SU-DHL-6 (cell line): Measurements from ENCODE around the gene LRBA.

Source experiments
- H2AFZ ChIP-seq: fragments of 200-600 bp; sonication (generic); 2 replicates; pipeline ENCODE4 v1.6.1; 2014; ENCODE audit warnings: low read depth, mild to moderate bottlenecking, moderate library complexity, mixed read lengths, antibody characterized with exemption, low read length; ENCODE audit not compliant: severe bottlenecking
- H3F3A ChIP-seq: fragments of 200-600 bp; shearing (Covaris generic); 2 replicates; pipeline ENCODE4 v1.6.0; 2016; ENCODE audit warnings: antibody characterized with exemption, mild to moderate bottlenecking; ENCODE audit not compliant: insufficient read depth
- H3K27ac ChIP-seq: fragments of 200-600 bp; sonication (generic); 2 replicates; pipeline ENCODE4 v1.5.1; 2016; ENCODE audit warnings: low read depth, mild to moderate bottlenecking, low read length, moderate library complexity, mixed read lengths
- H3K27me3 ChIP-seq: fragments of 200-600 bp; sonication (generic), shearing (Covaris generic); 2 replicates; pipeline ENCODE4 v1.6.0; 2014; ENCODE audit warnings: mild to moderate bottlenecking, low read length
- H3K36me3 ChIP-seq: fragments of 200-600 bp; sonication (generic); 2 replicates; pipeline ENCODE4 v1.6.1; 2014; ENCODE audit warnings: mild to moderate bottlenecking, low read length, mixed read lengths
- H3K4me2 ChIP-seq: fragments of 300-600, 200-600 bp; shearing (Covaris generic), sonication (generic); 2 replicates; pipeline ENCODE4 v1.6.0; 2014; ENCODE audit warnings: low read length, low read depth, mild to moderate bottlenecking; ENCODE audit not compliant: poor library complexity, severe bottlenecking
- H3K4me3 ChIP-seq: fragments of 200-600 bp; sonication (generic); 2 replicates; pipeline ENCODE4 v1.5.1; 2014; ENCODE audit warnings: antibody characterized with exemption, low read length, mild to moderate bottlenecking, mixed read lengths; ENCODE audit not compliant: insufficient read depth, poor library complexity, severe bottlenecking
- H3K79me2 ChIP-seq: fragments of 200-600 bp; sonication (generic); 2 replicates; pipeline ENCODE4 v1.6.1; 2014; ENCODE audit warnings: mild to moderate bottlenecking, low read length, moderate library complexity; ENCODE audit not compliant: insufficient read depth
- H3K9ac ChIP-seq: fragments of 200-600 bp; sonication (generic); 2 replicates; pipeline ENCODE4 v1.7.0; 2014; ENCODE audit warnings: mild to moderate bottlenecking, low read length
- H3K9me2 ChIP-seq: fragments of 200-600 bp; sonication (generic); replicated peaks from 2 replicates; pipeline ENCODE4 v1.6.1; 2014; ENCODE audit warnings: low read length; ENCODE audit not compliant: insufficient read depth
- H3K9me3 ChIP-seq: fragments of 200-600 bp; sonication (generic); 2 replicates; pipeline ENCODE4 v1.6.1; 2014; ENCODE audit warnings: low read length, mixed read lengths; ENCODE audit not compliant: insufficient read depth
- H4K20me1 ChIP-seq: fragments of 200-600 bp; sonication (generic); 2 replicates; pipeline ENCODE4 v1.6.1; 2014; ENCODE audit warnings: low read depth, mild to moderate bottlenecking, antibody characterized with exemption, low read length, moderate library complexity, mixed read lengths
- EZH2phosphoT487 ChIP-seq: fragments of 200-600 bp; sonication (generic), shearing (Covaris generic); conservative IDR thresholded peaks from 2 replicates; pipeline ENCODE4 v1.6.1; 2018; ENCODE audit warnings: mild to moderate bottlenecking, antibody characterized with exemption, low read length, moderate library complexity, mixed read lengths
- TF ChIP-seq, protein P1 (sequence below): fragments of 200-600 bp; sonication (generic); IDR thresholded peaks from one replicate; pipeline ENCODE4 v1.5.1; 2017; ENCODE audit warnings: antibody characterized with exemption, mild to moderate bottlenecking, low read length, moderate library complexity; ENCODE audit not compliant: insufficient read depth, poor library complexity, severe bottlenecking

Gene LRBA

DNA sequence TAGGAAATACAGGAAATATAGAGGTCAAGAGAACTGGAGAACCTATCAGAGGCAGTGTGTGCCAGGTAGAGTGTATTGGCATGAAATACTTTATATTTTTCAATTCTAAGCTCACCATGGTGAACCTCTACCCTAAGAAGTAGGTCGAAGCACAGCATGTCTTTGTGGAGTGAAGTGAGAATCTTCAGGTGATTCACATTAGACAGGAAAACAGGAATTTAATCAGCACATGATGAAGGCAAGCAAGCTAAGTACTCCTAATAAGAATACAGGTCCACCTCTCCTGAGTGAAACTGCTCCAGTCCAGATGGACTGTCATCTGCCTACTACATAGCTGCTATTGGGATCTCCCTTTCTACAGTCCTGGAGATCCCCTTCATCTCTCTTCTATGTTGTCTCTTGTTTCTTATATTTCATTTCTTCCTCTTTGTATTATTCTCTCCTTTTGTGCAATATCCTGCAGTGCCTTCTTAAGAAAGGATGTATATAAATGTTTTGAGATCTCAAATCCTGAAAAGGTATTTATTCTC lies 159.0 kb downstream of the LRBA start:
- no peak overlapping the region for H3K27ac ChIP-seq
- TF ChIP-seq, protein P1, sequence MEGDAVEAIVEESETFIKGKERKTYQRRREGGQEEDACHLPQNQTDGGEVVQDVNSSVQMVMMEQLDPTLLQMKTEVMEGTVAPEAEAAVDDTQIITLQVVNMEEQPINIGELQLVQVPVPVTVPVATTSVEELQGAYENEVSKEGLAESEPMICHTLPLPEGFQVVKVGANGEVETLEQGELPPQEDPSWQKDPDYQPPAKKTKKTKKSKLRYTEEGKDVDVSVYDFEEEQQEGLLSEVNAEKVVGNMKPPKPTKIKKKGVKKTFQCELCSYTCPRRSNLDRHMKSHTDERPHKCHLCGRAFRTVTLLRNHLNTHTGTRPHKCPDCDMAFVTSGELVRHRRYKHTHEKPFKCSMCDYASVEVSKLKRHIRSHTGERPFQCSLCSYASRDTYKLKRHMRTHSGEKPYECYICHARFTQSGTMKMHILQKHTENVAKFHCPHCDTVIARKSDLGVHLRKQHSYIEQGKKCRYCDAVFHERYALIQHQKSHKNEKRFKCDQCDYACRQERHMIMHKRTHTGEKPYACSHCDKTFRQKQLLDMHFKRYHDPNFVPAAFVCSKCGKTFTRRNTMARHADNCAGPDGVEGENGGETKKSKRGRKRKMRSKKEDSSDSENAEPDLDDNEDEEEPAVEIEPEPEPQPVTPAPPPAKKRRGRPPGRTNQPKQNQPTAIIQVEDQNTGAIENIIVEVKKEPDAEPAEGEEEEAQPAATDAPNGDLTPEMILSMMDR: no peak
- TF ChIP-seq EZH2phosphoT487: no peak
- no peak overlapping the region for H3K4me2 ChIP-seq
- H3K9me3 ChIP-seq: no peaks in the 10 kb centered on the region
- no peak overlapping the region for H3K4me3 ChIP-seq
- no peak overlapping the region for H3K9ac ChIP-seq
- H3K36me3 ChIP-seq: no peaks in the 10 kb centered on the region
- H2AFZ ChIP-seq: no peak overlapping the region
- H3K9me2 ChIP-seq: no peaks in the 10 kb centered on the region
- H3F3A ChIP-seq: no peaks in the 10 kb centered on the region
- H3K79me2 ChIP-seq: no peaks in the 10 kb centered on the region
- no peaks in the 10 kb centered on the region; the same call in 1 of the 2 replicates for H4K20me1 ChIP-seq
- H3K27me3 ChIP-seq: no peaks in the 10 kb centered on the region

- no peaks in the 10 kb centered on the region for H3K79me2 ChIP-seq
- no peak overlapping the region for H3K4me2 ChIP-seq
- no peak overlapping the region for H3K4me3 ChIP-seq
- no peaks in the 10 kb centered on the region for H3F3A ChIP-seq
- H3K9ac ChIP-seq: no peak overlapping the region
- H4K20me1 ChIP-seq: no peaks in the 10 kb centered on the region; the same call in 1 of the 2 replicates
- peaks cover 8% of the 10 kb centered on the region; the same call in 1 of the 2 replicates for H3K36me3 ChIP-seq
- H3K27ac ChIP-seq: no peak overlapping the region
- no peaks in the 10 kb centered on the region for H3K27me3 ChIP-seq
- no peak overlapping the region for H2AFZ ChIP-seq
- no peaks in the 10 kb centered on the region for H3K9me2 ChIP-seq
- H3K9me3 ChIP-seq: no peaks in the 10 kb centered on the region
- TF ChIP-seq, protein P1: no peak
- no peak for TF ChIP-seq EZH2phosphoT487
These were observed 160.5 kb downstream of the LRBA start for GRCh38 chr4:150854600-150854999.

DNA sequence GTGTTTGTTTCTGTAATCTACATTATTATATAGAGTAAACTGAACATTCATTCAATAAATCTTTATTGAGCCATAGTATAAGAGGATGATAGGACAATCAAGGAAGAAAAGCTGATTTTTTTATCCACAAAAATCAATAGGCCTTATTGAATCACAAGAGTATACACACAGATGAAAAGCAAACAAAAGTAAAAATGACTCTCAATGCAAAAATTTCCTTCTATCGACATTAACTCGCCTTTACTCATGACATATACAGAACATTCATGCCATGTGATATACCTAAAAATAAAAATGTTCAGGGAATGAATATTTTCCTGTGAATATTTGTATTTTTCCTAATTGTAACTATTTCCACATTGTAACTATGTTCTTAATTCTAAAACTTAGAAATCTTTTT lies 161.2 kb downstream of the LRBA start:
- Histone ChIP-seq H3K79me2 (no peaks in the 10 kb centered on the region), H3K27me3 (no peaks in the 10 kb centered on the region), H2AFZ (no peak overlapping the region), H3K9me3 (no peaks in the 10 kb centered on the region), H3F3A (no peaks in the 10 kb centered on the region), H3K27ac (no peak overlapping the region), H3K4me3 (no peak overlapping the region), H3K4me2 (no peak overlapping the region), H3K9me2 (no peaks in the 10 kb centered on the region), H4K20me1 (no peaks in the 10 kb centered on the region), H3K9ac (no peak overlapping the region), H3K36me3 (peaks cover 8% of the 10 kb centered on the region; the same call in 1 of the 2 replicates)
- TF ChIP-seq EZH2phosphoT487: no peak
- TF ChIP-seq, protein P1: no peak
